ENCODE measurements around the gene WNT7B. TPM values are rescaled to one million over a fixed set of nuclear protein-coding genes. Genes with fewer than 3 reads are reported as not detected.

The WNT7B gene
- total RNA-seq, 3 donors from 2014 or later (not counting 1 experiment from before 2014, with no cell fraction given), result not detected

DNA sequence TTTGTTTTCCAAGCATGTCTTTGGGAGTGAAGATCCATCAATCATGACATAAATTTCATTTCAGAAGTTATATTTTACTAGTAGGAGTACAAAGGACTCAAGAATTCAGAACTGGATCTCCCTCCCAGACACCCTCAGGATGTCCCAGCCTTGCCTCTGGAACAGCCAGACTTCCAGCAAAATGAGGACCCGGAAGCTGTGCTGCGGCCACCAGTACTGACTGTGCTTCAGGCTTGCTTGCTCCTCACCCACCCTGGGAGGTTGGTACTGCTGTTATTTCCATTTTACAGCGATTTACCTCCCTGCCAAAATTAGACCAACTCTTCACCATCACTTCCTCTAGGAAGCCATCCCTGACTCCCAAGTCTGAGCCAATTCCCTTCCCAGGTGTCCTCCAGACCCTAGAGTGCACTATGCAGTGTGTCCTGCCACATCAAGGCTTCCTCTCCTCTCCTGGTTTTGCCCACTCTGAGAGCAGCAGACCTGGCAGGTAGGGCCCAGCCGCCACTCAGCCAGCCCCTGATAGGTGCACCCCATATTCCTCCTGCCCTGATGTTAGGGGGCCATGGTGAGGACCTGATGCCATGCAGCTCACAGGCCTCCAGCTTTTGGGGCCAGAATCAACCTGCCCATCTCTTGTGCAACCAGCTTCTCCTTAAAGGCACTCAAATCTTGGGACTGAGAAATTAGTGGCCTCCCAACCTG lies 47.3 kb upstream of the WNT7B start:
- TF ChIP-seq, protein P1, sequence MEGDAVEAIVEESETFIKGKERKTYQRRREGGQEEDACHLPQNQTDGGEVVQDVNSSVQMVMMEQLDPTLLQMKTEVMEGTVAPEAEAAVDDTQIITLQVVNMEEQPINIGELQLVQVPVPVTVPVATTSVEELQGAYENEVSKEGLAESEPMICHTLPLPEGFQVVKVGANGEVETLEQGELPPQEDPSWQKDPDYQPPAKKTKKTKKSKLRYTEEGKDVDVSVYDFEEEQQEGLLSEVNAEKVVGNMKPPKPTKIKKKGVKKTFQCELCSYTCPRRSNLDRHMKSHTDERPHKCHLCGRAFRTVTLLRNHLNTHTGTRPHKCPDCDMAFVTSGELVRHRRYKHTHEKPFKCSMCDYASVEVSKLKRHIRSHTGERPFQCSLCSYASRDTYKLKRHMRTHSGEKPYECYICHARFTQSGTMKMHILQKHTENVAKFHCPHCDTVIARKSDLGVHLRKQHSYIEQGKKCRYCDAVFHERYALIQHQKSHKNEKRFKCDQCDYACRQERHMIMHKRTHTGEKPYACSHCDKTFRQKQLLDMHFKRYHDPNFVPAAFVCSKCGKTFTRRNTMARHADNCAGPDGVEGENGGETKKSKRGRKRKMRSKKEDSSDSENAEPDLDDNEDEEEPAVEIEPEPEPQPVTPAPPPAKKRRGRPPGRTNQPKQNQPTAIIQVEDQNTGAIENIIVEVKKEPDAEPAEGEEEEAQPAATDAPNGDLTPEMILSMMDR (IDR thresholded peaks at IDR 0.05), result no peak
- no peak for DNase-seq

DNA sequence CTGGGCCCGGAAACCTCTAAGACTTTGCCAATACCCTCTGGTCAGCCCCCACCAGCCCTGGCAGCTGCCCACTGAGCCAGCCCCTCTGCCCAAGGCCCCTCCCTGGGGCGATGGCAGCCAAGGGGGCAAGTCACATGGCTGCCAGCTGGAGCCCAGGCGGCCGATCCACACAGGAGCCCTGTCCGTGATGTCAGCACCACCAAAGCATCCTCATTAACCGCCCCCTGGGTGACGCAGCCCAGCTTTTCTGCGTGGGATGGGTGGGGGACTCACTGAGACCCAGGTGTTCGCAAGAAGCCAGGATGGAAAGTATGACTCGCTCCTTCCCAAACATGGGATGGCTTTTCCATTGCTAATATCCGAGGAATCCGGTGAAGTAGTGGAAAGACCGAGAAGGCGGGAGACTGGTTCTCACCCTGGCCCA lies 46.6 kb upstream of the WNT7B start:
- no peak overlapping the region for H3K27ac ChIP-seq (ENCODE audit: low read length)
- WGBS (ENCODE audit: insufficient coverage), result 92% methylated on average over 14 of the region's 14 CpGs
- Mint-ChIP-seq H3K4me3 (no peak overlapping the region), H3K27me3 (ENCODE audit: low read depth in 2 of 2) (peaks cover 35 to 36% of the 10 kb centered on the region in 2 donors), H3K9me3 (no peaks in the 10 kb centered on the region), H3K36me3 (no peaks in the 10 kb centered on the region), H3K27ac (no peak overlapping the region), H3K4me1 (peaks cover 0 to 10% of the 10 kb centered on the region in 2 donors)
- H3K4me1 ChIP-seq (ENCODE audit: control insufficient read depth, insufficient read depth, low read length), result peaks cover 3% of the 10 kb centered on the region
- ATAC-seq (no peak), DNase-seq (no peak)
- H3K9me3 ChIP-seq (ENCODE audit: control insufficient read depth, insufficient read depth, low read length), result no peaks in the 10 kb centered on the region
- intact Hi-C loops (cut with micrococcal nuclease), result no loop called here
- H3K36me3 ChIP-seq (ENCODE audit: control insufficient read depth, insufficient read depth, low read length), result no peaks in the 10 kb centered on the region
- TF ChIP-seq, protein P1 (IDR thresholded peaks at IDR 0.05), result no peak
- H3K4me3 ChIP-seq (ENCODE audit: low read length), result no peak overlapping the region
- H3K27me3 ChIP-seq (ENCODE audit: control insufficient read depth, insufficient read depth, low read length), result peaks cover 17% of the 10 kb centered on the region

More for the DNA sequence above, 47.3 kb upstream of the WNT7B start:
- ATAC-seq, result no peak
- no peaks in the 10 kb centered on the region for H3K9me3 Mint-ChIP-seq
- Histone ChIP-seq H3K27ac (ENCODE audit: low read length) (no peak overlapping the region), H3K4me1 (ENCODE audit: control insufficient read depth, insufficient read depth, low read length) (peaks cover 6% of the 10 kb centered on the region), H3K36me3 (ENCODE audit: control insufficient read depth, insufficient read depth, low read length) (no peaks in the 10 kb centered on the region), H3K9me3 (ENCODE audit: control insufficient read depth, insufficient read depth, low read length) (no peaks in the 10 kb centered on the region), H3K4me3 (ENCODE audit: low read length) (no peak overlapping the region), H3K27me3 (ENCODE audit: control insufficient read depth, insufficient read depth, low read length) (peaks cover 17% of the 10 kb centered on the region)
- no peak overlapping the region for H3K27ac Mint-ChIP-seq
- H3K36me3 Mint-ChIP-seq, result no peaks in the 10 kb centered on the region
- intact Hi-C loops (cut with micrococcal nuclease), result no loop called here
- H3K4me3 Mint-ChIP-seq, result no peak overlapping the region
- H3K27me3 Mint-ChIP-seq (ENCODE audit: low read depth in 2 of 2), result peaks cover 35 to 40% of the 10 kb centered on the region in 2 donors
- peaks cover 0 to 10% of the 10 kb centered on the region in 2 donors for H3K4me1 Mint-ChIP-seq
- WGBS (ENCODE audit: insufficient coverage), result 87% methylated on average over 4 of the region's 4 CpGs

DNA sequence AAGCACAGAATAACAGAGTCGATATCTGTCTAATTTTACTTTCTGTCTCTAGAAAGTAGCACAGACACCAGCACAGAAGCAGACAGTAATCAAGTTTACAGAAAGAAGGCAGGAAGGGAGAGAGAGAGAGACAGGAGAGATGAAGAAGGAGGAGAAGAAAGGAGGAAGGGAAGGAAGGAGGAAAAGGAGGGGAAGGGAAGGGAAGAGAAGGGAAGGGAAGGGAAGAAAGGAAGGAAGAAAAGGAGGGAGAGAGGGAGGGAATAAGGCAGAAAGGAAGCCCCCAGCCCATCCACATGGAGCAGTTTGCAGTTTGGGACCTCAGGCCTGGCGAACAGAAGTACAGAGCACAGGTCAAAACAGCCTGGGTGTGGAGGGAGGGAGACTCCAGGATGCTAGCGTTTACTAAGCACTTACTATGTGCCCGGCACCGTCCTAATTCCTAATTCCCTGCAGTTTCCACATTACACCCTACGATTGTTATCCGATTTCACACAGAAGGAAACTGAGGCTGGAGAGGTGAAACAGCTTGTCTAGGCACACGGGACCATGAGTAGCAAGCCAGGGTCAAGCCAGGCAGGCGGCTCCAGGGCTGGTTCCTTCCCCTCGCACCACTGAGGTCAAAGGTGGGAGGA lies 46.0 kb upstream of the WNT7B start:
- H3K27ac ChIP-seq (ENCODE audit: low read length), result no peak overlapping the region
- peaks cover 16% of the 10 kb centered on the region for H3K27me3 ChIP-seq (ENCODE audit: control insufficient read depth, insufficient read depth, low read length)
- no peak overlapping the region for H3K4me3 Mint-ChIP-seq
- intact Hi-C loops (cut with micrococcal nuclease), result no loop called here
- no peaks in the 10 kb centered on the region for H3K36me3 ChIP-seq (ENCODE audit: control insufficient read depth, insufficient read depth, low read length)
- WGBS (ENCODE audit: insufficient coverage), result 89% methylated on average over 10 of the region's 10 CpGs
- peaks cover 35% of the 10 kb centered on the region in 2 donors for H3K27me3 Mint-ChIP-seq (ENCODE audit: low read depth in 2 of 2)
- no peak overlapping the region for H3K4me3 ChIP-seq (ENCODE audit: low read length)
- no peaks in the 10 kb centered on the region for H3K9me3 ChIP-seq (ENCODE audit: control insufficient read depth, insufficient read depth, low read length)
- H3K4me1 Mint-ChIP-seq, result peaks cover 0 to 9% of the 10 kb centered on the region in 2 donors
- H3K9me3 Mint-ChIP-seq, result no peaks in the 10 kb centered on the region
- no peak overlapping the region for H3K27ac Mint-ChIP-seq
- no peak for ATAC-seq
- H3K4me1 ChIP-seq (ENCODE audit: control insufficient read depth, insufficient read depth, low read length), result no peaks in the 10 kb centered on the region
- H3K36me3 Mint-ChIP-seq, result no peaks in the 10 kb centered on the region
- DNase-seq, result no peak
- TF ChIP-seq, protein P1 (IDR thresholded peaks at IDR 0.05), result no peak
